H1 (cell line): ENCODE results near the gene ANKRD65. TPM values are rescaled to one million over a fixed set of nuclear protein-coding genes. Genes with fewer than 3 reads are reported as not detected.

Experiments
- CTCF ChIA-PET: fragments of 300-600 bp; sonication (Branson Sonifier 250); formaldehyde crosslinking; loops from one replicate; lab custom pipeline; 2021; ENCODE audit not compliant: partially characterized antibody; lab: Charles Lee
- POLR2A ChIA-PET: fragments of 300-600 bp; sonication (Branson Sonifier 250); formaldehyde crosslinking; loops from one replicate; lab custom pipeline; 2021; ENCODE audit warnings: inconsistent platforms; ENCODE audit not compliant: partially characterized antibody; lab: Charles Lee
- DNase-seq, 2 experiments: peaks; one replicate each; pipeline versions ENCODE4 v3.0.0 to v3.0.0-alpha.2; 2010 to 2022; ENCODE audit warnings: low spot score in 2 of 2, low read depth in 1 of 2, mixed read lengths in 1 of 2
- FAIRE-seq: peaks from 2 replicates; lab custom pipeline; 2011; peaks lifted over from hg19 to GRCh38; lab: Jason Lieb, UNC
- H2AFZ ChIP-seq: 2 replicates; pipeline ENCODE4 v1.8.1; 2012; ENCODE audit warnings: low read length, inconsistent platforms
- H2AK5ac ChIP-seq: 2 replicates; pipeline ENCODE4 v1.6.1; 2013; ENCODE audit warnings: low read depth, low read length
- H2BK120ac ChIP-seq: replicated peaks from 2 replicates; pipeline ENCODE3; 2013; ENCODE audit warnings: low read depth, low read length, inconsistent platforms
- H2BK12ac ChIP-seq: 2 replicates; pipeline ENCODE4 v1.6.1; 2013; ENCODE audit warnings: low read depth, low read length
- H2BK15ac ChIP-seq: 2 replicates; pipeline ENCODE4 v1.6.1; 2013; ENCODE audit warnings: low read length
- H2BK20ac ChIP-seq: 2 replicates; pipeline ENCODE4 v1.6.1; 2013; ENCODE audit warnings: low read length
- H2BK5ac ChIP-seq: 2 replicates; pipeline ENCODE4 v1.6.1; 2013; ENCODE audit warnings: low read depth, low read length
- H3K14ac ChIP-seq: 2 replicates; pipeline ENCODE4 v1.6.1; 2013; ENCODE audit warnings: inconsistent platforms; ENCODE audit not compliant: insufficient read length
- H3K18ac ChIP-seq: 2 replicates; pipeline ENCODE4 v1.6.1; 2013; ENCODE audit warnings: low read length; ENCODE audit errors: extremely low read depth
- H3K23ac ChIP-seq: 2 replicates; pipeline ENCODE4 v1.6.1; 2013; ENCODE audit warnings: inconsistent platforms; ENCODE audit not compliant: insufficient read length
- H3K23me2 ChIP-seq: 2 replicates; pipeline ENCODE4 v1.6.1; 2013; ENCODE audit warnings: low read depth, low read length
- H3K27ac ChIP-seq: 2 replicates; pipeline ENCODE4 v1.6.1; 2011; ENCODE audit warnings: low read depth, low read length, inconsistent platforms
- H3K27me3 ChIP-seq, 4 experiments: replicated peaks in 1 of 4; 1 replicate in 1 of 4; 2 replicates in 3 of 4; pipeline versions ENCODE4 v1.6.1 to v1.8.1; 2011 to 2013; ENCODE audit warnings: low read length in 3 of 4, mild to moderate bottlenecking in 3 of 4, inconsistent platforms in 2 of 4, mixed read lengths in 2 of 4, moderate library complexity in 1 of 4; ENCODE audit not compliant: control insufficient read depth in 3 of 4, insufficient read depth in 3 of 4; ENCODE audit errors: extremely low read depth in 1 of 4
- H3K36me3 ChIP-seq, 4 experiments: 2 replicates each; pipeline versions ENCODE4 v1.6.1 to v1.8.1; 2011 to 2013; ENCODE audit warnings: mild to moderate bottlenecking in 4 of 4, low read length in 3 of 4, moderate library complexity in 2 of 4, control low read depth in 1 of 4, inconsistent platforms in 1 of 4; ENCODE audit not compliant: insufficient read depth in 4 of 4, control insufficient read depth in 2 of 4
- H3K4ac ChIP-seq: replicated peaks from 2 replicates; pipeline ENCODE3; 2013; ENCODE audit warnings: low read length, low read depth, mixed read lengths, inconsistent platforms; ENCODE audit not compliant: insufficient read length
- H3K4me1 ChIP-seq, 4 experiments: replicated peaks in 1 of 4; 1 replicate in 1 of 4; 2 replicates in 3 of 4; pipeline versions ENCODE4 v1.6.1 to v1.8.1; 2011 to 2013; ENCODE audit warnings: low read length in 3 of 4, inconsistent platforms in 2 of 4, mixed read lengths in 1 of 4; ENCODE audit not compliant: insufficient read depth in 4 of 4, control insufficient read depth in 3 of 4
- H3K4me2 ChIP-seq, 2 experiments: 2 replicates each; pipeline versions ENCODE4 v1.6.1 to v1.8.1; 2011 to 2013; ENCODE audit warnings: low read depth in 2 of 2, low read length in 2 of 2, control low read depth in 1 of 2, inconsistent platforms in 1 of 2, mild to moderate bottlenecking in 1 of 2; ENCODE audit not compliant: insufficient read depth in 1 of 2
- H3K4me3 ChIP-seq, 4 experiments: fragments of 200-600, 300-600 bp in 1 of 4; sonication (generic), shearing (Covaris generic), sonication (Bioruptor Twin) in 1 of 4; 2 replicates each; pipeline versions ENCODE4 v1.5.1 to v1.8.1; 2011 to 2016; ENCODE audit warnings: low read length in 4 of 4, low read depth in 3 of 4, control low read depth in 2 of 4, inconsistent platforms in 2 of 4, mild to moderate bottlenecking in 2 of 4, mixed read lengths in 1 of 4, moderate library complexity in 1 of 4; ENCODE audit not compliant: insufficient read depth in 2 of 4; ENCODE audit errors: extremely low read depth in 1 of 4
- H3K56ac ChIP-seq: replicated peaks from 2 replicates; pipeline ENCODE3; 2013; ENCODE audit warnings: low read depth, mild to moderate bottlenecking, mixed read lengths, low read length, inconsistent platforms; ENCODE audit not compliant: insufficient read length
- H3K79me1 ChIP-seq: 2 replicates; pipeline ENCODE4 v1.6.1; 2013; ENCODE audit warnings: low read depth, low read length, control low read depth
- H3K79me2 ChIP-seq, 2 experiments: 2 replicates each; pipeline versions ENCODE4 v1.6.1 to v1.8.1; 2012 to 2013; ENCODE audit warnings: low read length in 2 of 2, mild to moderate bottlenecking in 2 of 2, inconsistent platforms in 1 of 2; ENCODE audit not compliant: insufficient read depth in 2 of 2, control insufficient read depth in 1 of 2
- H3K9ac ChIP-seq, 4 experiments: replicated peaks in 1 of 4; 1 replicate in 1 of 4; 2 replicates in 3 of 4; pipeline versions ENCODE4 v1.6.1 to v1.8.1; 2011 to 2013; ENCODE audit warnings: low read depth in 3 of 4, low read length in 3 of 4, control low read depth in 2 of 4, mild to moderate bottlenecking in 2 of 4, moderate library complexity in 2 of 4, inconsistent platforms in 1 of 4; ENCODE audit errors: extremely low read depth in 1 of 4
- H3K9me3 ChIP-seq, 2 experiments: 2 replicates each; pipeline versions ENCODE4 v1.6.1 to v1.8.1; 2012 to 2013; ENCODE audit warnings: mild to moderate bottlenecking in 2 of 2, moderate library complexity in 2 of 2, control low read depth in 1 of 2, inconsistent platforms in 1 of 2, low read depth in 1 of 2, low read length in 1 of 2, mixed read lengths in 1 of 2; ENCODE audit not compliant: insufficient read depth in 2 of 2
- H4K20me1 ChIP-seq, 2 experiments: replicated peaks in 1 of 2; 2 replicates each; pipeline versions ENCODE3 to v1.8.1; 2011 to 2013; ENCODE audit warnings: inconsistent platforms in 2 of 2, low read length in 2 of 2, mild to moderate bottlenecking in 1 of 2; ENCODE audit not compliant: insufficient read depth in 2 of 2, control insufficient read depth in 1 of 2
- H4K5ac ChIP-seq: 2 replicates; pipeline ENCODE4 v1.6.1; 2013; ENCODE audit warnings: low read length, low read depth, mixed read lengths, inconsistent platforms; ENCODE audit not compliant: insufficient read length
- H4K8ac ChIP-seq: 2 replicates; pipeline ENCODE4 v1.8.0; 2013; ENCODE audit warnings: mild to moderate bottlenecking, moderate library complexity, low read length, inconsistent platforms; ENCODE audit not compliant: insufficient read depth; ENCODE audit errors: extremely low read depth
- H4K91ac ChIP-seq: replicated peaks from 2 replicates; pipeline ENCODE3; 2013; ENCODE audit warnings: low read length, mixed read lengths, inconsistent platforms; ENCODE audit not compliant: insufficient read length
- HDAC6 ChIP-seq: IDR thresholded peaks from one replicate; pipeline ENCODE4 v1.7.1; 2012; ENCODE audit warnings: low read depth, mild to moderate bottlenecking, inconsistent platforms, low read length, moderate library complexity
- JUN ChIP-seq: IDR thresholded peaks from 2 replicates; pipeline ENCODE4 v1.6.1; 2011; ENCODE audit warnings: low read depth, mild to moderate bottlenecking, improper control_type of control experiment, low read length
- PHF8 ChIP-seq: fragments of 200-600 bp; sonication (generic); conservative IDR thresholded peaks from 2 replicates; pipeline ENCODE4 v1.7.1; 2012; ENCODE audit warnings: low read depth, mild to moderate bottlenecking, inconsistent platforms, low read length, moderate library complexity
- RAD21 ChIP-seq, 2 experiments: IDR thresholded peaks in 1 of 2; conservative IDR thresholded peaks in 1 of 2; 2 replicates each; pipeline ENCODE4 v1.6.1; 2011; ENCODE audit warnings: low read depth in 2 of 2, low read length in 2 of 2, improper control_type of control experiment in 1 of 2, inconsistent platforms in 1 of 2, mild to moderate bottlenecking in 1 of 2, moderate library complexity in 1 of 2
- RBBP5 ChIP-seq: IDR thresholded peaks from 2 replicates; pipeline ENCODE4 v1.7.1; 2012; ENCODE audit warnings: low read depth, mild to moderate bottlenecking, inconsistent platforms, low read length, moderate library complexity, borderline replicate concordance
- SIRT6 ChIP-seq: IDR thresholded peaks from one replicate; pipeline ENCODE4 v1.7.1; 2012; ENCODE audit warnings: low read length, inconsistent platforms
- SP2 ChIP-seq: IDR thresholded peaks from 2 replicates; pipeline ENCODE4 v1.6.1; 2012; ENCODE audit warnings: mild to moderate bottlenecking, low read length, inconsistent platforms
- TAF7 ChIP-seq: optimal IDR thresholded peaks from 2 replicates; pipeline ENCODE3; 2011; ENCODE audit warnings: low read depth, mild to moderate bottlenecking, inconsistent platforms, low read length, moderate library complexity, borderline replicate concordance
- TBP ChIP-seq: IDR thresholded peaks from 2 replicates; pipeline ENCODE4 v1.6.1; 2011; ENCODE audit warnings: low read depth, low read length, improper control_type of control experiment
- USF2 ChIP-seq: IDR thresholded peaks from 2 replicates; pipeline ENCODE4 v1.6.1; 2011; ENCODE audit warnings: low read length, improper control_type of control experiment
- WGBS, 2 experiments: shearing (Covaris generic) in 1 of 2; methylation state at CpG; one replicate each; pipeline versions ENCODE4 v1.1.6 to v1.1.7; 2013 to 2015; ENCODE audit warnings: low lambda C conversion rate in 2 of 2, mixed read lengths in 2 of 2, inconsistent platforms in 1 of 2, low coverage in 1 of 2, missing lambda C conversion rate in 1 of 2; ENCODE audit not compliant: insufficient replicate concordance in 2 of 2, insufficient coverage in 1 of 2, insufficient read length in 1 of 2; ENCODE audit errors: extremely low coverage in 1 of 2, missing lambda C conversion rate in 1 of 2; 5-methylcytosine and 5-hydroxymethylcytosine counted together
- polyA plus RNA-seq, 7 experiments: library from polyadenylated mRNA; depleted of rRNA in 3 of 7; stranded (reverse) in 5 of 7; unstranded in 2 of 7; fragments of >200 nt in 5 of 7; fragments of 200-250 nt in 2 of 7; gene quantifications; 1 replicate in 5 of 7; 2 replicates in 1 of 7; 4 replicates in 1 of 7; pipeline versions ENCODE4 v1.2.1 to v1.2.3, GENCODE V29; 2011 to 2013; ENCODE audit warnings: missing spikeins in 2 of 7, mixed read lengths in 2 of 7
- total RNA-seq: library from RNA; stranded (reverse); fragmentation: NEBNext Ultra II Directional; extraction: Animal tissue kit (Norgen Biotek cat#: 25700); gene quantifications from 2 replicates; pipeline ENCODE4 v1.2.1, GENCODE V29; 2021

Gene ANKRD65
- total and polyA plus RNA-seq, 2 of the 8 experiments (the other 6 are each of a cell fraction or from before 2014, with no cell fraction given) = 1.8 to 2.0 TPM

- peak; percentile 96 for FAIRE-seq
- POLR2A ChIA-PET = interaction anchor here (0.7 to 33.4 kb wide), 18 partner anchors 16 to 203 kb away, joined by 3 to 719 read pairs (median 4); partner anchors contain the start of genes CCNL2, DVL1, MRPL20 and MXRA8
- H4K8ac ChIP-seq = peak within 1 kb of the TSS; percentile 96
- TF ChIP-seq HDAC6 (no peak), SIRT6 (no peak), RBBP5 (no peak; the same call in 1 of the 2 replicates), SP2 (no peak), USF2 (no peak), JUN (no peak), PHF8 (peak; percentile 84), RAD21 (IDR thresholded peaks at IDR 0.05 in 1 of 2, conservative IDR thresholded peaks at IDR 0.05 in 1 of 2; ENCODE audit: low read depth in 2 of 2, low read length in 2 of 2) (peak in 1 of 2 experiments; percentile 1; a peak in 1 of 4 replicates), TAF7 (peak; percentile 26), TBP (peak; percentile 81)
Observed at GRCh38 chr1:1374929-1375662, 46.0 kb downstream of the ANKRD65 start, which contains the start of gene AURKAIP1. Gene AURKAIP1, minus strand, starts transcription at chr1:1375207. Its CDS starts 451 bp downstream, at chr1:1374756.

More at GRCh38 chr1:1374929-1375662, 46.0 kb downstream of the ANKRD65 start, which contains the start of gene AURKAIP1:
- no peak within 1 kb of the TSS for H2BK15ac ChIP-seq
- peaks cover 3% of the 10 kb centered on the region; the same call in 1 of the 2 replicates for H3K79me1 ChIP-seq
- H3K4me3 ChIP-seq = peak within 1 kb of the TSS; percentile 87 to 97 (median 88)
- H3K14ac ChIP-seq = no peak within 1 kb of the TSS
- peaks cover 5 to 17% of the 10 kb centered on the region in 2 experiments; a peak in 3 of 4 replicates for H3K79me2 ChIP-seq
- H2BK5ac ChIP-seq = peak within 1 kb of the TSS; percentile 44
- CTCF ChIA-PET = interaction anchor here (0.6 to 4.6 kb wide), 11 partner anchors 13 to 57 kb away, joined by 3 to 17 read pairs (median 4); partner anchors contain the start of gene CCNL2
- H3K4ac ChIP-seq = no peak within 1 kb of the TSS
- H4K5ac ChIP-seq = peak within 1 kb of the TSS; percentile 10
- H3K36me3 ChIP-seq = peaks cover 0 to 4% (median 0%) of the 10 kb centered on the region in 4 experiments; a peak in 1 of 8 replicates
- H3K4me1 ChIP-seq = peaks cover 0 to 12% (median 9%) of the 10 kb centered on the region in 4 experiments; a peak in 5 of 7 replicates
- 2% methylated on average over 63 of the region's 85 CpGs; no CpG with 5 or more reads in 1 of the 2 experiments for WGBS, 2 experiments
- no peaks in the 10 kb centered on the region for H3K9me3 ChIP-seq
- peak within 1 kb of the TSS; percentile 81 to 94 (median 84) for H3K9ac ChIP-seq
- no peak within 1 kb of the TSS for H2AK5ac ChIP-seq
- H3K56ac ChIP-seq = peak within 1 kb of the TSS; percentile 25
- no peak within 1 kb of the TSS for H2BK12ac ChIP-seq
- H3K18ac ChIP-seq = peak within 1 kb of the TSS; percentile 87; the same call in 1 of the 2 replicates
- H3K23me2 ChIP-seq = peaks cover 7% of the 10 kb centered on the region; the same call in 1 of the 2 replicates
- H4K20me1 ChIP-seq = peaks cover 0 to 8% of the 10 kb centered on the region in 2 experiments
- H3K23ac ChIP-seq = no peak within 1 kb of the TSS
- peak within 1 kb of the TSS; percentile 63; the same call in 1 of the 2 replicates for H3K27ac ChIP-seq
- H2AFZ ChIP-seq = no peak within 1 kb of the TSS
- no peak within 1 kb of the TSS for H2BK20ac ChIP-seq
- H3K27me3 ChIP-seq = no peaks in the 10 kb centered on the region
- DNase-seq = peak; percentile 94 to 99
- H2BK120ac ChIP-seq = no peak within 1 kb of the TSS
- H4K91ac ChIP-seq = no peak within 1 kb of the TSS
- peak within 1 kb of the TSS; percentile 77 to 99 for H3K4me2 ChIP-seq
